GM19467 (cell line): ENCODE data around the gene HSPB6.

Experiments
- ATAC-seq: cut with Tn5 transposase; IDR thresholded peaks from one replicate; pipeline ENCODE4 v1.9.1; 2021; ENCODE audit warnings: mild to moderate bottlenecking, moderate library complexity; ENCODE audit not compliant: unreplicated experiment

HSPB6 gene

GRCh38 chr19:35717665-35718344 lies 39.0 kb downstream of the HSPB6 start, which contains the start of gene KMT2B:
TSS of gene KMT2B (plus strand) at chr19:35718003. CDS start at chr19:35718019, 16 bp downstream.
- no peak for ATAC-seq

- ATAC-seq, result peak; percentile 56
Observed at GRCh38 chr19:35716801-35717664, 39.8 kb downstream of the HSPB6 start.

GRCh38 chr19:35715981-35716800 lies 40.6 kb downstream of the HSPB6 start:
- ATAC-seq, result no peak

- no peak for ATAC-seq
Observed at GRCh38 chr19:35715355-35715809, 41.4 kb downstream of the HSPB6 start.

GRCh38 chr19:35714601-35715354 lies 42.1 kb downstream of the HSPB6 start:
- no peak for ATAC-seq

GRCh38 chr19:35713904-35714495 lies 42.8 kb downstream of the HSPB6 start:
- ATAC-seq, result no peak

GRCh38 chr19:35713506-35713850 lies 43.4 kb downstream of the HSPB6 start:
- ATAC-seq, result no peak

- ATAC-seq, result no peak
Observed at GRCh38 chr19:35712567-35713505, 44.0 kb downstream of the HSPB6 start.

- ATAC-seq, result peak; percentile 37
Observed at GRCh38 chr19:35710784-35711723, 45.8 kb downstream of the HSPB6 start.

- ATAC-seq, result no peak
Observed at GRCh38 chr19:35708391-35708790, 48.4 kb downstream of the HSPB6 start.
